HepG2 (cell line): ENCODE data around the gene CHKA. TPM values are rescaled to one million over a fixed set of nuclear protein-coding genes. Genes with fewer than 3 reads are reported as not detected.

Experiments used
- DMAP1 ChIP-seq: IDR thresholded peaks from 2 replicates; pipeline ENCODE4 v1.6.1; 2016
- GPBP1L1 ChIP-seq: sonication (generic); formaldehyde crosslinking; IDR thresholded peaks from 2 replicates; pipeline ENCODE4 v1.5.0; 2020; ENCODE audit warnings: mild to moderate bottlenecking, missing genetic modification reagents
- HNRNPLL ChIP-seq: fragments of 200-400 bp; formaldehyde crosslinking; IDR thresholded peaks from 2 replicates; pipeline ENCODE4 v1.6.1; 2017; ENCODE audit warnings: mild to moderate bottlenecking, low read depth, low read length; ENCODE audit not compliant: poor library complexity, severe bottlenecking
- HOXA3 ChIP-seq: sonication (generic); formaldehyde crosslinking; IDR thresholded peaks from 2 replicates; pipeline ENCODE4 v1.5.0; 2020; ENCODE audit warnings: missing genetic modification reagents
- IRF2 ChIP-seq: IDR thresholded peaks from 2 replicates; pipeline ENCODE4 v1.6.1; 2018; ENCODE audit warnings: missing genetic modification reagents, missing compliant biosample characterization
- KAT8 ChIP-seq: IDR thresholded peaks from 2 replicates; pipeline ENCODE4 v1.6.1; 2016; ENCODE audit warnings: missing genetic modification reagents, missing compliant biosample characterization
- KLF6 ChIP-seq: IDR thresholded peaks from 2 replicates; pipeline ENCODE4 v1.8.0; 2016; ENCODE audit warnings: missing biosample characterization, missing genetic modification reagents
- MBD4 ChIP-seq: IDR thresholded peaks from 2 replicates; pipeline ENCODE4 v1.6.1; 2012; ENCODE audit warnings: low read length, inconsistent platforms, borderline replicate concordance
- MIXL1 ChIP-seq: IDR thresholded peaks from 2 replicates; pipeline ENCODE4 v1.6.1; 2016
- MYPOP ChIP-seq: sonication (generic); formaldehyde crosslinking; IDR thresholded peaks from 2 replicates; pipeline ENCODE4 v1.8.1; 2023; ENCODE audit warnings: mild to moderate bottlenecking, moderate library complexity, missing genetic modification reagents
- NFYB ChIP-seq: sonication (generic); formaldehyde crosslinking; IDR thresholded peaks from 2 replicates; pipeline ENCODE4 v1.4.0; 2020; ENCODE audit warnings: missing genetic modification reagents
- RARG ChIP-seq: sonication (generic); formaldehyde crosslinking; IDR thresholded peaks from 2 replicates; pipeline ENCODE4 v1.4.0; 2020; ENCODE audit warnings: low read depth, mild to moderate bottlenecking, missing genetic modification reagents
- RBFOX2 ChIP-seq: fragments of 200-400 bp; formaldehyde crosslinking; IDR thresholded peaks from 2 replicates; pipeline ENCODE4 v1.6.1; 2017; ENCODE audit warnings: low read depth, mild to moderate bottlenecking, low read length
- SMAD9 ChIP-seq: sonication (generic); formaldehyde crosslinking; IDR thresholded peaks from 2 replicates; pipeline ENCODE4 v1.5.1; 2020; ENCODE audit warnings: mild to moderate bottlenecking, missing genetic modification reagents
- TEAD3 ChIP-seq: optimal IDR thresholded peaks from 2 replicates; pipeline ENCODE3; 2016; ENCODE audit warnings: borderline replicate concordance
- ZFP36L2 ChIP-seq: sonication (generic); formaldehyde crosslinking; IDR thresholded peaks from 2 replicates; pipeline ENCODE4 v1.4.0; 2020; ENCODE audit warnings: missing genetic modification reagents
- ZIK1 ChIP-seq: sonication (generic); formaldehyde crosslinking; IDR thresholded peaks from 2 replicates; pipeline ENCODE4 v1.5.0; 2020; ENCODE audit warnings: mild to moderate bottlenecking, low read depth, missing genetic modification reagents, borderline replicate concordance
- ZMYM2 ChIP-seq: sonication (generic); formaldehyde crosslinking; IDR thresholded peaks from 2 replicates; pipeline ENCODE4 v1.8.0; 2022; ENCODE audit warnings: mild to moderate bottlenecking, missing genetic modification reagents
- ZNF333 ChIP-seq: sonication (generic); formaldehyde crosslinking; IDR thresholded peaks from 2 replicates; pipeline ENCODE4 v1.4.0; 2020; ENCODE audit warnings: mild to moderate bottlenecking, missing genetic modification reagents, borderline replicate concordance
- ZNF33A ChIP-seq: sonication (generic); formaldehyde crosslinking; IDR thresholded peaks from 2 replicates; pipeline ENCODE4 v1.5.1; 2020; ENCODE audit warnings: missing genetic modification reagents, mild to moderate bottlenecking, moderate library complexity, borderline replicate concordance
- ZNF496 ChIP-seq: sonication (generic); formaldehyde crosslinking; IDR thresholded peaks from 2 replicates; pipeline ENCODE4 v1.8.1; 2023; ENCODE audit warnings: mild to moderate bottlenecking, moderate library complexity, missing genetic modification reagents; ENCODE audit not compliant: insufficient replicate concordance
- ZNF501 ChIP-seq: sonication (generic); formaldehyde crosslinking; IDR thresholded peaks from 2 replicates; pipeline ENCODE4 v1.5.1; 2020; ENCODE audit warnings: mild to moderate bottlenecking, moderate library complexity, missing genetic modification reagents
- ZNF543 ChIP-seq: sonication (generic); formaldehyde crosslinking; IDR thresholded peaks from 2 replicates; pipeline ENCODE4 v1.4.0; 2020; ENCODE audit warnings: mild to moderate bottlenecking, missing genetic modification reagents
- ZNF652 ChIP-seq: IDR thresholded peaks from 2 replicates; pipeline ENCODE4 v1.6.1; 2016; ENCODE audit warnings: low read depth, borderline replicate concordance
- ZNF768 ChIP-seq: sonication (generic); formaldehyde crosslinking; IDR thresholded peaks from 2 replicates; pipeline ENCODE4 v1.4.0; 2020; ENCODE audit warnings: missing genetic modification reagents
- ZNF777 ChIP-seq: sonication (generic); formaldehyde crosslinking; IDR thresholded peaks from 2 replicates; pipeline ENCODE4 v1.4.0; 2020; ENCODE audit warnings: missing genetic modification reagents
- ZNF879 ChIP-seq: sonication (generic); formaldehyde crosslinking; IDR thresholded peaks from 2 replicates; pipeline ENCODE4 v1.8.1; 2023; ENCODE audit warnings: missing genetic modification reagents
- ZSCAN30 ChIP-seq: sonication (generic); formaldehyde crosslinking; IDR thresholded peaks from 2 replicates; pipeline ENCODE4 v1.5.0; 2020; ENCODE audit warnings: mild to moderate bottlenecking, missing genetic modification reagents
- ZSCAN5A ChIP-seq: sonication (generic); formaldehyde crosslinking; IDR thresholded peaks from 2 replicates; pipeline ENCODE4 v1.8.0; 2022; ENCODE audit warnings: mild to moderate bottlenecking, missing genetic modification reagents, borderline replicate concordance
- polyA plus RNA-seq, 8 experiments: library from polyadenylated mRNA; depleted of rRNA in 3 of 8; stranded (reverse) in 7 of 8; unstranded in 1 of 8; fragments of >200 nt; fragmentation: Illumina TruSeq in 4 of 8; extraction: Trizol in 4 of 8; gene quantifications; 2 replicates each; pipeline versions ENCODE4 v1.2.1 to v1.2.3, GENCODE V29; 2011 to 2016; ENCODE audit warnings: low read depth in 4 of 8, missing spikeins in 1 of 8, mixed read lengths in 1 of 8; ENCODE audit not compliant: insufficient read depth in 1 of 8
- total RNA-seq, 5 experiments: library from RNA; depleted of rRNA; stranded (reverse); fragments of >200 nt; fragmentation: Illumina TruSeq; extraction: Trizol; gene quantifications; 2 replicates each; pipeline ENCODE4 v1.2.3, GENCODE V29; 2016; ENCODE audit warnings: low read depth in 1 of 5

Gene CHKA
- total and polyA plus RNA-seq, 2 of the 13 experiments (the other 11 are each of a cell fraction or from before 2014, with no cell fraction given): 71.6 to 92.7 TPM

GRCh38 chr11:68012843-68013610, 108.2 kb downstream of the CHKA start (continued):
- 0 out of 2 replicates have a peak, but pooled peaks have one; percentile 47 for TF ChIP-seq MYPOP (CRISPR knock-in tag)
- no peak for TF ChIP-seq ZNF496 (CRISPR knock-in tag)
- TF ChIP-seq ZNF501 (CRISPR knock-in tag): no peak
- no peak for TF ChIP-seq KLF6 (CRISPR knock-in tag)
- peak; percentile 22; the same call in 1 of the 2 replicates for TF ChIP-seq IRF2 (CRISPR knock-in tag)
- TF ChIP-seq MIXL1 (CRISPR knock-in tag): no peak; the same call in 1 of the 2 replicates
- no peak for TF ChIP-seq ZNF777 (CRISPR knock-in tag)
- TF ChIP-seq ZMYM2: peak; percentile 29; the same call in 1 of the 2 replicates
- peak; percentile 92 for TF ChIP-seq ZNF768
- TF ChIP-seq KAT8: peak; percentile 51; the same call in 1 of the 2 replicates
- no peak for TF ChIP-seq RARG
- TF ChIP-seq ZNF333 (CRISPR knock-in tag): no peak
- no peak for TF ChIP-seq RBFOX2
- peak; percentile 73 for TF ChIP-seq DMAP1
- TF ChIP-seq NFYB (CRISPR knock-in tag): no peak
- TF ChIP-seq TEAD3 (CRISPR knock-in tag): peak; percentile 99
- TF ChIP-seq ZNF543 (CRISPR knock-in tag): no peak
- TF ChIP-seq ZIK1 (CRISPR knock-in tag): no peak
- no peak for TF ChIP-seq ZNF652 (CRISPR knock-in tag)
- TF ChIP-seq GPBP1L1 (CRISPR knock-in tag): no peak
- no peak for TF ChIP-seq HNRNPLL
- TF ChIP-seq SMAD9 (CRISPR knock-in tag): no peak
- TF ChIP-seq HOXA3: peak; percentile 69
- no peak for TF ChIP-seq ZNF879 (CRISPR knock-in tag)
- no peak for TF ChIP-seq ZNF33A (CRISPR knock-in tag)
- no peak for TF ChIP-seq ZFP36L2 (CRISPR knock-in tag)
- TF ChIP-seq ZSCAN5A (CRISPR knock-in tag): no peak
- TF ChIP-seq MBD4: no peak
- TF ChIP-seq ZSCAN30 (CRISPR knock-in tag): no peak
